A549 (cell line): ENCODE measurements around the gene LYPLA2.

Experiments
- CEBPB ChIP-seq, 2 experiments: fragments of >200 bp in 1 of 2; sonication (Bioruptor Twin) in 1 of 2; formaldehyde crosslinking in 1 of 2; IDR thresholded peaks; 2 replicates each; pipeline ENCODE4 v1.6.1; 2012 to 2016
- CTCF ChIP-seq: fragments of >200 bp; sonication (Bioruptor Twin); formaldehyde crosslinking; IDR thresholded peaks from 3 replicates; pipeline ENCODE4 v1.5.1; 2016
- HDAC2 ChIP-seq: fragments of 200-600 bp; sonication (generic); IDR thresholded peaks from 2 replicates; pipeline ENCODE4 v1.6.1; 2016
- MYC ChIP-seq: IDR thresholded peaks from 2 replicates; pipeline ENCODE4 v1.6.1; 2012; ENCODE audit warnings: mild to moderate bottlenecking, inconsistent platforms, low read length, improper control_type of control experiment, borderline replicate concordance
- POLR2A ChIP-seq: IDR thresholded peaks from 2 replicates; pipeline ENCODE4 v1.6.1; 2012; ENCODE audit warnings: mild to moderate bottlenecking, low read length
- RFX5 ChIP-seq: fragments of 450-650 bp; IDR thresholded peaks from 2 replicates; pipeline ENCODE4 v1.7.1; 2014; ENCODE audit warnings: antibody characterized with exemption, mild to moderate bottlenecking, moderate library complexity
- RNF2 ChIP-seq: fragments of 200-600 bp; sonication (generic); IDR thresholded peaks from 2 replicates; pipeline ENCODE4 v1.6.1; 2016; ENCODE audit warnings: low read depth, mild to moderate bottlenecking, antibody characterized with exemption, moderate library complexity, borderline replicate concordance
- ZSCAN20 ChIP-seq: fragments of 250-450 bp; sonication (Bioruptor Pico); IDR thresholded peaks from 2 replicates; pipeline ENCODE4 v1.8.0; 2022; ENCODE audit warnings: mild to moderate bottlenecking, moderate library complexity
- TF ChIP-seq, protein P1 (sequence below): fragments of 200-600 bp; sonication (generic); IDR thresholded peaks from 2 replicates; pipeline ENCODE4 v1.6.1; 2016; ENCODE audit warnings: antibody characterized with exemption, mild to moderate bottlenecking, moderate library complexity
- TF ChIP-seq, protein P2 (sequence below): fragments of 450-650 bp; IDR thresholded peaks from 2 replicates; pipeline ENCODE4 v1.6.1; 2014; ENCODE audit warnings: antibody characterized with exemption

DNA sequence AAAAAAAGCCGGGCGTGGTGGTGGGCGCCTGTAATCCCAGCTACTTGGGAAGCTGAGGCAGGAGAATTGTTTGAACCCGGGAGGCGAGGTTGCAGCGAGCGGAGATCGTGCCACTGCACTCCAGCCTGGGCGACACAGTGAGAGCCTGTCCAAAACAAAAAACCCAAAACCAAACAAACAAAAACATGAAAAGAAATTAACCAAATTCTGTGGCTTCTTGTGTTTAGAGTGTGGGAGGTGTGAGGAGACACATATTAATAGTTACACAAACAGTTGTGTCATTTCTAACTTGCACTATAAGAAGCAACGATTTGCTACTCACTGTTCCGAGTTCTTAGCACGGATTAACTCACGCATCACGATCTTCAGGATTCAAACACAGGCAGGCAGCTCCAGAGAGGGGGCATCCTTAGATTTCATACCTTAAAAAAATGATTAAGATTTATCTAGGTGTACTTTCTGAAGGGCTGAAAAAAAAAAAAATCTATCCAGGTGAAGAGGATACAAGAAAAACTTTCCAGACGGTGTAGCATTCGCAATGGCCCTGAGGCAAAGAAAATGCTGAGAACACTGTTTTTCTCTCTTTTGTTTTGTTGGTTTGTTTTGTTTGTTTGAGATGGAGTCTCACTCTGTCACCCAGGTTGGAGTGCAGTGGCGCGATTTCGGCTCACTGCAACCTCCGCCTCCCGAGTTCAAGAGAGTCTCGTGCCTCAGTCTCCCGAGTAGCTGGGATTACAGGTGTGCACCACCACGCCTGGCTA lies 35.0 kb downstream of the LYPLA2 start:
- TF ChIP-seq CTCF (no peak), POLR2A (no peak), CEBPB (IDR thresholded peaks at IDR 0.05) (no peak), MYC (no peak), ZSCAN20 (no peak), HDAC2 (no peak), RFX5 (no peak), RNF2 (no peak)
- TF ChIP-seq, protein P1, sequence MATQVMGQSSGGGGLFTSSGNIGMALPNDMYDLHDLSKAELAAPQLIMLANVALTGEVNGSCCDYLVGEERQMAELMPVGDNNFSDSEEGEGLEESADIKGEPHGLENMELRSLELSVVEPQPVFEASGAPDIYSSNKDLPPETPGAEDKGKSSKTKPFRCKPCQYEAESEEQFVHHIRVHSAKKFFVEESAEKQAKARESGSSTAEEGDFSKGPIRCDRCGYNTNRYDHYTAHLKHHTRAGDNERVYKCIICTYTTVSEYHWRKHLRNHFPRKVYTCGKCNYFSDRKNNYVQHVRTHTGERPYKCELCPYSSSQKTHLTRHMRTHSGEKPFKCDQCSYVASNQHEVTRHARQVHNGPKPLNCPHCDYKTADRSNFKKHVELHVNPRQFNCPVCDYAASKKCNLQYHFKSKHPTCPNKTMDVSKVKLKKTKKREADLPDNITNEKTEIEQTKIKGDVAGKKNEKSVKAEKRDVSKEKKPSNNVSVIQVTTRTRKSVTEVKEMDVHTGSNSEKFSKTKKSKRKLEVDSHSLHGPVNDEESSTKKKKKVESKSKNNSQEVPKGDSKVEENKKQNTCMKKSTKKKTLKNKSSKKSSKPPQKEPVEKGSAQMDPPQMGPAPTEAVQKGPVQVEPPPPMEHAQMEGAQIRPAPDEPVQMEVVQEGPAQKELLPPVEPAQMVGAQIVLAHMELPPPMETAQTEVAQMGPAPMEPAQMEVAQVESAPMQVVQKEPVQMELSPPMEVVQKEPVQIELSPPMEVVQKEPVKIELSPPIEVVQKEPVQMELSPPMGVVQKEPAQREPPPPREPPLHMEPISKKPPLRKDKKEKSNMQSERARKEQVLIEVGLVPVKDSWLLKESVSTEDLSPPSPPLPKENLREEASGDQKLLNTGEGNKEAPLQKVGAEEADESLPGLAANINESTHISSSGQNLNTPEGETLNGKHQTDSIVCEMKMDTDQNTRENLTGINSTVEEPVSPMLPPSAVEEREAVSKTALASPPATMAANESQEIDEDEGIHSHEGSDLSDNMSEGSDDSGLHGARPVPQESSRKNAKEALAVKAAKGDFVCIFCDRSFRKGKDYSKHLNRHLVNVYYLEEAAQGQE: no peak
- TF ChIP-seq, protein P2, sequence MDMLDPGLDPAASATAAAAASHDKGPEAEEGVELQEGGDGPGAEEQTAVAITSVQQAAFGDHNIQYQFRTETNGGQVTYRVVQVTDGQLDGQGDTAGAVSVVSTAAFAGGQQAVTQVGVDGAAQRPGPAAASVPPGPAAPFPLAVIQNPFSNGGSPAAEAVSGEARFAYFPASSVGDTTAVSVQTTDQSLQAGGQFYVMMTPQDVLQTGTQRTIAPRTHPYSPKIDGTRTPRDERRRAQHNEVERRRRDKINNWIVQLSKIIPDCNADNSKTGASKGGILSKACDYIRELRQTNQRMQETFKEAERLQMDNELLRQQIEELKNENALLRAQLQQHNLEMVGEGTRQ: no peak
